ENCODE data around the gene SLC6A8.
"Not testable (repeated sequence)": the region's sequence is repeated elsewhere in the genome, so short reads cannot be mapped to it uniquely, and the experiment has no call there.

SLC6A8 gene

DNA sequence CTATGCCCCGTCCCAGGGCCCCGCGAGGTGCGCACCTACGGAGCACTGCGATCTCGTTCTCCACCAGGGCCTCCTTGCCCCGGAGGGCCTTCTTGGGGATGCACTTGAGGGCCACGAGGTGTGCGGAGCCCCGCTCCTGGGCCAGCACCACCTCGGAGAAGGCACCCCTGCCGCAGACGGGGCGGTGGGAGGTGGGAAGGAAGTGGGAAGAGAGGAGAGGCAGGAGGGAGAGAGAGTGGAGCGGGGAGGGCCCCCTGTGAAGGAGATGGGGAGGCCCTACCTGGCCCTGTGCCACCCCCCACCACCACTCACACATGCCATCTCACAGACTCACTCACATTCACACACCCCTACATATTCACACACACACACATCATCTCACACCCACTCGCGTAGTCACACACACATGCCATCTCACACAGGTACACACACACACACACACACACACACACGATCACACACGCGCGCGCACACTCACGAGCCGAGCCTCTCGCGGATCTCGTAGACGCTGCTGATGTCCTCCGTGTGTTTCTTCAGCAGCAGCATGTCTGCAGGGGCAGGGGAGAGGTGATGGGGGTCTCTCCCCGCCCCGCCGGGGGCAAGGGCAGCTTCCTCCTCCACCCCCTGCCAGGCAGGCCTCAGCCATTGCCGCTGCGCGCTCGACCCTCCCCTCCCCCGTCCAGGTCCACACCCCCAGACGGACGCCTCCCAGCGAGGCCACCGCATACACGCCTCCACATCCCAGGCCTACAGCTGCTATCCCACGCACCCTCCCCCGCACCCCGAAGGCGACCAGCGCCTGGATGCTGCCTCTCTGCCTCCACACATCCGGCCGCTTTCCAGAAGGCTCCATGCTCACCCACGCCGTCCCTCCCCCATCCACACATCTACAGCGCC lies 14.9 kb upstream of the SLC6A8 start:
- DNase-seq = no peak

DNA sequence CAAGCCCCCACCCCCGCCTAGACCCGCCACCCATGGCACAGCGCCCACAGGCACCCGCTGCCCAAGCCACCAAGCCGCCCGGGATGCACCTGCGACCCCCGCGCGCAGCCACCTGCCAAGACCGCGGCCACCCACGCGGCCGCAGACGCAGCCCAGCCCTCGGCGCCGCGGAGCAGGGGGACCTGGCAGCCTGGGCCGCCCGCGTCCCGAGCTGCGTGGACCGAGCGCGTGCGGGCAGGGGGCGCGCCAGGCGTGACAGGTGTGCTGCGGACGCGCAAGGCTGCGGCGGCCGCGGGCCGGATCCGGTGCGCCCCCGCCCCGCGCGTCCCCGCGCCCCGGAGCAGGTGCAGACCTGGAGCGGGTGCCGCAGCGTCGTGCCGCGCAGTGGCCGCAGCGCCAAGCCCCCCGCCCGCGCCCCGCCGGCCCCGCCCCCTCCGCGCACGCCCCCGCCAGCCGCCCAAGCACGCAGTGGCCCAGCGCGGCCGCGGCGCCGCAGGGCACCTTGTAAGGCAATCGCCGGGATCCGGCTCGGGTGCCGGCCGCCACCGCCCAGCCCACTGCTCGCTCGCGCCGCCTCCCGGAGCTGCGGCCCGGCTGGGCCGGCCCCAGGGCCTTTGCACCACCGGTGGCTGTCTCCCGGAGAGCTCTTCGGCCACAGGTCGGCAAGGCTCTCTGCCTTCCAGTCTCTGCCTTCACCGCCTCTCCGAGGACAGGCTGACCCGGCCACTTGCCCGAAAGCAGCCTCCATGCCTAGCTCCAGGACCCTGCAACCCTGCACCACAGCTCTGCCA lies 14.1 kb upstream of the SLC6A8 start, which contains the start of gene PNCK:
Gene PNCK, minus strand, starts transcription at position 386 of the 791 bp plus-strand sequence. CDS start 737 bp downstream, outside the sequence.
- no peak for DNase-seq

- DNase-seq = no peak
Measured at GRCh38 chrX:153674219-153674851, 13.4 kb upstream of the SLC6A8 start.

DNA sequence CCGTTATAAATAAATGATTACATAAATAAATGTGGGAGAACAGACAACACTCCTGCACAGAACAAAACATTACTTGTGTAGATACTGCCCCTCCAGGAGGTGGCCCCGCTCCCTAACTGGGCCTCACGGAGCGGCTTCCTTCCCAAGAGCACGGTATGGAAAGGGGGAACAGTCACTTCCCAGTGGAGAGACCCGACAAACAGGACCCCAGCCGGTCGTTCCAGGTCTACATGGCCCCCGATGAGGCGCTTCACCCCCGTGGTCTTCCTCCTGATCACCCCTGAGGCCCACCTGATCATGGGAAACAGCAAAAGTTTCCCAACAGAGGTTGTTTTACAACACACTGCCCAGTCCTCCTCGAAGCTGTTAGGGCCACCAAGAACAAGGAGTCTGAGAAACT lies 6.6 kb upstream of the SLC6A8 start:
- DNase-seq = no peak

GRCh38 chrX:153683486-153683885 lies 4.2 kb upstream of the SLC6A8 start:
- not testable (repeated sequence) for DNase-seq

DNA sequence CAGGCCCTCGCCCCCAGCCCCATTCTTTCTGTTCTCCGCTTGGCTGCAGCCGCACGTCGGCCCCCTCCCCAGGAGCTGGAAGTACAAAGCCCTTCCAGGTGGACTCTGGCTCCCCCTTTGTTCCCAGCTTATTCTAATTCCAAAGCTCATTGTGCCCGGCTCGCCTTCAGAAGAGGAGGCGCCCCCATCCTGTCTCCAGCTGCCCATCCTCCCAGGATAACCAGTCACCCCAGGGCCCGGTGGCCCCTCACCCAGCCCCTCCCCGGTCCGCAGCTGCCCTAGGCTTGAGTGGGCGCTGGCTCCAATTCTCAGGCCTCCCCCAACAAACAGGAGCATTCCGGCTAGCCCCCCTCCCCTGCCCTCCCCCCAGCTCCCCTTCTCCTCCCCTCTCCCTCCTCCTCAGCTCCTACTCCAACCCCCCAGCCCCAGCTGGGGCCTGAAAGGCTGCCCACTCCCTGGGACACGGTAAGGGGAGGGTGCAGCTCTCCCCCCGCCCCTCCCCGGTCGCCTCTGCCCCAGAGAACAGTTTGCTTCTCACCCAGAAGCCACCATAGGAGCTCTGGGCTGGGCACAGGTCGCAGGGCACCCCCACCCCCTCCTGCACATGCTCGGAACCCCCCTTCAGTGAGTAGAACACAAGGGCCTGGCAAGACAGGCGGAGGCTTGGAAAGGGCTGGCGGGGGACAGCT lies 3.1 kb upstream of the SLC6A8 start:
- no peak for DNase-seq

DNA sequence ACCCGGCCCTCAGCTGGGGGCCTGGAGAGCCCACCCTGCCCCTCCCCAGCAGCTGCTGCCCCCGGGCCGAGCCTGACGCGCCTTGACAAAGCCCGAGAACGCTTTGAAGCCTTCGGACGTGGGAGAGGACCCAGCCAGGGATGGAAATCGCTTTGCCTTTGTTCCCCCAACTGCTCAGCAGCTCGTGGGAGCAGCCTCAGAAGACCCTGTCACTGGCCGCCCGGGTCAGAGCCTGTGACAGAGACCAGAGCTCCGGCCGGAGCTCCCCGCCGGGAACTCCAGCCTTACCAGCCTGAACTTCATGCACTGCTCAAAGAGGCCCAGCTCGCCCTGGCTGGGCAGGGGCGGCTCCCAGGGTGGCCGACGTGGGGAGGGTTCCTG lies 2.6 kb upstream of the SLC6A8 start:
- DNase-seq = no peak

- DNase-seq = no peak
Measured at GRCh38 chrX:153685751-153686696, 1.7 kb upstream of the SLC6A8 start.

DNA sequence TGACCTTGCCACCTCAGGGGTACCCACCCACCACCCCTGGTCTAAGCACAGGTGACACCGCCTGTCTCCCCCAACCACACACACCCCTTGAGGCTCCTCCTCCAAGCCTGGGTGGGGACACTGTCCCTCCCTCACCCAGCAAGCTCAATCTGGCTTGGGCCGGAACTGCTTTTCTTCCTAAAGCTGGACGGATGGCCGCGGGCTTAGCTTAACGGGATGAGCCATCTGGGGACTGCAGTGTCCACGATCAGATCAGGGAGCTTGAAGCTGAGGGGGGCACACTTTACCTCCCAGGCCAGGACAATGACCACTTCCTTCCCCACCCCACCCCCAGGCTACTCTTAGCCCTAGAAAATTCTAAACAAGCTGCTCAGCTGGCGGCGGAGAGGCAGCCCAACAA lies 1.0 kb upstream of the SLC6A8 start:
- no peak for DNase-seq

DNA sequence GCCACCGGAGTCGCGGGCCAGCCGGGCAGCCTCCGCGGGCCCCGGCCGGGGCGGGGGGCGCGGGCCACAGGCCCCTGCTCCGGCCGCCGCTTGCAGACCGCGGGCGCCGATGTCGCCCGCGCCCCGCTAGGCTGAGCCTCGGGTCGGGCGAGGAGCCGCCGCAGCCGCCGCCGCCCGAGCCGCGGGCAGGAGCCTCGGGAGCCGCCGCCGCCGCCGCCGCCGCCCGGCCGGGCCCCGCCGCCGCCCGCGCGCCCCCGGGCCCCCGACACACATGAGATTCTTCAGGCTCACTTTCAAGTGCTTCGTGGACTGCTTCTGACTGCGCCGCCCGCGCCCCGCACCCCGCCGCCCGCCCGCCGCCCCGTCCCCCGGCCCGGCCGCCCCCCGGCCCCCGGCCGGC lies 345 bp downstream of the SLC6A8 start:
- DNase-seq = no peak

DNA sequence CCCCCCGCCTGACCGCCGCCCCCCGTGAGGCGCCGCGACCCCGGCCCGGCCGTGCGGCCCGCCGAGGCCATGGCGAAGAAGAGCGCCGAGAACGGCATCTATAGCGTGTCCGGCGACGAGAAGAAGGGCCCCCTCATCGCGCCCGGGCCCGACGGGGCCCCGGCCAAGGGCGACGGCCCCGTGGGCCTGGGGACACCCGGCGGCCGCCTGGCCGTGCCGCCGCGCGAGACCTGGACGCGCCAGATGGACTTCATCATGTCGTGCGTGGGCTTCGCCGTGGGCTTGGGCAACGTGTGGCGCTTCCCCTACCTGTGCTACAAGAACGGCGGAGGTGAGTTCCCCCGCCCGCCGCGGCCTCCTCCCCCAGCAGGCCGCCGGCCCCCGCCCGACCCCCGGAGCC lies 780 bp downstream of the SLC6A8 start:
- DNase-seq = no peak

- no peak for DNase-seq
Measured at GRCh38 chrX:153688911-153689590, 1.3 kb downstream of the SLC6A8 start.

DNA sequence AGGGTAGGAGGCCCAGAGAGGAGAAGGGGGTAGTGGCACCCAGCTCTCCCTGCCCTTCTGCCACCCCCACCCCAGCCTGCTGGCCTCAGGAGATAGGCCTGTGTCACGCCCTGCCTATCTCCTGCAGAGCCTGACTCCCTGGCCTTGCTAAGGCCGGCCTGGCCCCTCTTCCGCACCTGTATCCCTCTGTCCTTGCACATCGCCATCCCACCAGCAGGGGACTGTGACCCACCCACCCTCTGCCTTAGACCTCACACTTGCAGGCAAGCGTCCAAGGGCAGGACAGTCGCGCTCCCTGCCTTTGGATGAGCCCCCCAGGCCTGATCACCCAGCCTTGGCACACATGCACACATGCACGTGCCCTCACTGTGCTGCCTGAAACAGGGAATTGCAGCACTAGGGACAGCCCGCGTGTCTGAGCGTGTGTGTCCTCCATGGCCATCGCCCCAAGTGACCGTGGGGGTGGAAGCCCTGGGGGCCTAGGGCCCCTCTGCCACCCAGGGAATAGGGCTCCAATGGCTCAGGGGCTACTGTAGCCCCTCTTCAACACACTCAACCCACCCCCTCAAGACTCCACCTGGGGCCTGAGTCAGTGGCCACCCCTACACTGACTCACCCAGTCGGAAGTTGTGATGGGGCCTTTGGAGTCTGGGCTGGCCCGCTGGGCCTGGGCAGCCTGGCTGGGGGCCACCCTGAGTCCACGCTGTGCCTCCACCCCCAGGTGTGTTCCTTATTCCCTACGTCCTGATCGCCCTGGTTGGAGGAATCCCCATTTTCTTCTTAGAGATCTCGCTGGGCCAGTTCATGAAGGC lies 2.1 kb downstream of the SLC6A8 start:
- DNase-seq = no peak

GRCh38 chrX:153690466-153690865 lies 2.7 kb downstream of the SLC6A8 start:
- DNase-seq = no peak

DNA sequence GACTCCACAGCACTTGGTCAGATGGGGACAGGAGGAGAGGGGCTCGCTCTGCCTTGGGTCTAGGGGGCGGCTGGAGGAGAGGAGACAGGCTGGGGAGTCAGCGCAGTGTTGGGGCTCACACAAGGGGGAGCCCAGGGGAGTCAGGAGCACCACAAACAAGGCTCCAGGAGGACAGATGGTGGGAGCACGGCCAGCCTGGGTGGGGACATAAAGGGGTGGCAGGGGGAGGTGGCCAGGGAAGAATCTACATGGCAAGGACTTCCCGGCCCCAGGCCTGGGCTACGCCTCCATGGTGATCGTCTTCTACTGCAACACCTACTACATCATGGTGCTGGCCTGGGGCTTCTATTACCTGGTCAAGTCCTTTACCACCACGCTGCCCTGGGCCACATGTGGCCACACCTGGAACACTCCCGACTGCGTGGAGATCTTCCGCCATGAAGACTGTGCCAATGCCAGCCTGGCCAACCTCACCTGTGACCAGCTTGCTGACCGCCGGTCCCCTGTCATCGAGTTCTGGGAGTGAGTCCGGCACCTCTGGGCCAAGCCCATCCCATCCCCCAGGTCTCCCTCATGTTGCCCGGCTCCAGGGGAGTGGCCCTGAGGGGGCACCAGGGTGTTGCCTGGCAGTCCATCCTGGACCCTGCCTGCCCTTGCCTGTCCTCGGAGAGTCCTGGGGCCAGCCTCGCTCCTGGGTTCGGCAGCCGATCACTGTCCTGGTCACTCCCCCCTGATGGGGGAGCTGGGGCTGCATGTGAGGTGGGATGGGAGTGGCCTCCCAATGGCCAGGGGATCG lies 3.5 kb downstream of the SLC6A8 start:
- DNase-seq = not testable (repeated sequence)

- no peak for DNase-seq
Measured at GRCh38 chrX:153692003-153692402, 4.3 kb downstream of the SLC6A8 start.

GRCh38 chrX:153692611-153693156 lies 5.0 kb downstream of the SLC6A8 start:
- DNase-seq = no peak

GRCh38 chrX:153693216-153694086 lies 5.7 kb downstream of the SLC6A8 start:
- no peak for DNase-seq

Data from stimulated activated CD4-positive, alpha-beta T cell treated with anti-CD3 and anti-CD28 coated beads, Interleukin-1b, Interleukin-23, amount 100 ng/mL, for 48 hours (primary cell).